GM19395 (cell line): ENCODE data around the gene LGALS14.
A peak's percentile ranks its signal among the peaks of the same experiment; 100 is the strongest.
"Not testable (repeated sequence)": the region's sequence is repeated elsewhere in the genome, so short reads cannot be mapped to it uniquely, and the experiment has no call there.

Experiments
- ATAC-seq: cut with Tn5 transposase; IDR thresholded peaks from one replicate; pipeline ENCODE4 v1.9.1; 2021; ENCODE audit warnings: mild to moderate bottlenecking, moderate library complexity; ENCODE audit not compliant: unreplicated experiment

LGALS14 gene

GRCh38 chr19:39704181-39705044 is at the start of gene LGALS14:
LGALS14 (plus strand) TSS chr19:39704481; CDS start chr19:39704529, 48 bp downstream.
- no peak for ATAC-seq

GRCh38 chr19:39655613-39656012 is 48.7 kb upstream of the LGALS14 start, which contains the start of gene LGALS16:
LGALS16 (plus strand) TSS chr19:39655913; CDS start chr19:39655962, 49 bp downstream.
- no peak for ATAC-seq

GRCh38 chr19:39659791-39660190 is 44.5 kb upstream of the LGALS14 start:
- no peak for ATAC-seq

- ATAC-seq, result no peak
These were observed 43.6 kb upstream of the LGALS14 start for GRCh38 chr19:39660661-39661060.

DNA sequence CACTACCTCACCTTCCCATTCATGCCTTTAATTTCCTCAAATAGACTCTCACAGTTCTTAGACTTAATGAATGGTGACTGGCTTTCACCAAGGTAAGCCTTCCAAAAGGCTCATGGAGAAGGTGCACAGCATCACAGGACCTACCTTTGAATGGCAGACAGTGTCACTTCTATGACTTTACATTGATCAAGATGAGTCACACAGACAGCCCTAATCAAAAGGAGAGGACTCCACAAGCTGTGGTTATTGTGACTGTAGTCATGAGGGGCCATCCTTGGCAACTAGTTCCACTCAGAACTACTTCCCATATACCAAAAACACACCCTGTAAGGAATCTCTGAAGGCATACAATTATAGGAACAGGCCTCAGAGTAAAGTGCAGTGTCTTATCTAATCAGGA is 42.7 kb upstream of the LGALS14 start:
- ATAC-seq, result no peak

GRCh38 chr19:39669860-39670259 is 34.4 kb upstream of the LGALS14 start:
- ATAC-seq, result not testable (repeated sequence)

GRCh38 chr19:39670998-39671397 is 33.3 kb upstream of the LGALS14 start:
- ATAC-seq, result no peak

DNA sequence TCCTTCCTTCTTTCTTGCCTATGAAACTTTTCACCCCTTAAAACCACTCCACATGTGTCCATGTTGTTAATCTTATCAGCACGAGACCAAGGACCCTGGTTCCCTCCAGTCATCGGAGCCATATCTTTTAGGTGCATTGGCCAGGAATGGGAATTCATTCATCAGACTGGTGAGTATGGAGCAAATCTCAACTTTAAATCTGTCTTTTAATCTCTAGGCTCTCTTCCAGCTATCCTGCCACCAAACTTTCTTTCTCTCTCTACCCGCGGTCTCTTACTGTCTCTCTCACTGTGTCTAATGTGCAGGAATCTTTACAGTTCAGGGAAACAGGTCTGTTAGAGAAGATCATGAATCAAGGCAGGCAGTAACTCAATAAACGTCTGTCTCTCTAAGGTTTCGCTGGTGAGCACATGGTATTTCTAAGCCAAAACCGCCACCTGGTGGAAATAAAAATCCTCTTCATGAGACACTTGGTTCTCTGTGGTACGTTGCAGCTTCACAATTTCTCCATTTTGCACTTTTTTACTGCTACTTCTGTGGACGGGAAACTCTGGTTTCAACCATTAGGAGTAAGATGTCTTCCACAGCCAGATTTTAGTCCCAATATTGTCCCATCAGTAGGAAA is 32.4 kb upstream of the LGALS14 start:
- no peak for ATAC-seq

DNA sequence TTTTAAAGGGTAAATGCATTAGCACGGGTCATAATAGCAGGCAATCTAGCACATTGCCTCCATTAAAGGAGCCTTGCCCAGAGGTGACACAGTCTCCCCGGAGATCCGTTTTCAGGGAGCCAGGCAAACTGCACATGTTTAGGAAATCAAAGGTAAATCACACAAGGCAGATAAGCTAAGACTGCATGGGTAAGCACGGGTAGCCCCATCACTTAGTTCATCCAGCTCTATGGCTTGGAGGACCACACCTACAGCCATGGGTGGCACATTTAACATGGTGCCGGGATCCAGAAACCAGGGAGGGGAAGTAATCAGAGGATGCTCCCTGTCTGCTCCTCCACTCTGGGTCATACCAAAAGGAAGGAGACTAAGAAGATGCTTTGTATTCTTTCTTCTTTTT is 31.8 kb upstream of the LGALS14 start:
- ATAC-seq, result no peak

- not testable (repeated sequence) for ATAC-seq
These were observed 30.4 kb upstream of the LGALS14 start for GRCh38 chr19:39673862-39674261.

GRCh38 chr19:39676004-39676403 is 28.3 kb upstream of the LGALS14 start:
- ATAC-seq, result no peak

GRCh38 chr19:39677961-39678889 is 26.1 kb upstream of the LGALS14 start:
- ATAC-seq, result no peak

GRCh38 chr19:39679056-39679790 is 25.1 kb upstream of the LGALS14 start:
- peak; percentile 70 for ATAC-seq

DNA sequence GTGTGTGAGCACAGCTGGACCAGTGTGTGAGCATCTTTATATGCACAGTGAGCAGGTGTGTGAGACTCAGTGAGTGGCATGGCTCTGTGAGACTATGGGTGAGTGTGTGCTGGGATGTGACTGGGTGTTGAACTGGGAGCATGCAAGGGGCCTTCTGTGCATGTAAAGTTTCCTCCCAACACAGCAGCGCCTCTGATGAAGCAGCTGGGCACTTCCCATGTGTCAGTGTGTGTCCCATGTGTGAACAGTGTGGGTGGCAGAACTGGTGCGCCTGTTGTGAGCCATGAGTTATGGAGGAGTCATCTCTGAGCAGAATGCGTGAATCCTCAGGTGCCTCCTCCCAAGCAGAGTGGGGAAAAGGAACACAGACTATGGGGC is 24.5 kb upstream of the LGALS14 start:
- peak; percentile 20 for ATAC-seq

GRCh38 chr19:39680593-39680992 is 23.7 kb upstream of the LGALS14 start:
- ATAC-seq, result no peak

DNA sequence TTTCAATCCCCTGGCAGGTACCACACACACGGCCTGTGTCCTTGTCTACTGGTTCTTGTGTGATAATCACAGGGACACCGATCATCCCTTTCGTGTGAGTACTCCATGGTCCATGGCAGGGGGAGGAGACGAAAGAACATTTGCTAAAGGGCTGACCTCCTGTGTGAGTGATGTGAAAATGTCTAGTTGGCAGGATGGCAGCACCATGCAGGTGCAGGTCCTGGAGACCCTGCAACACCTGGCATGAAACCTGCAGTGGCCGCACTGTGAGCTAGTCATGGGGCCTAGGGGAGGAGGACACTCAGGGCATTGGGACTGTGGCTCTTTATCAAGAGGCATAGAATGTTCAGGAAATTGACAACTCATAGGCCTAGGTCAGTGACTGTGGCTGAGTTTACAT is 22.9 kb upstream of the LGALS14 start:
- ATAC-seq, result no peak

DNA sequence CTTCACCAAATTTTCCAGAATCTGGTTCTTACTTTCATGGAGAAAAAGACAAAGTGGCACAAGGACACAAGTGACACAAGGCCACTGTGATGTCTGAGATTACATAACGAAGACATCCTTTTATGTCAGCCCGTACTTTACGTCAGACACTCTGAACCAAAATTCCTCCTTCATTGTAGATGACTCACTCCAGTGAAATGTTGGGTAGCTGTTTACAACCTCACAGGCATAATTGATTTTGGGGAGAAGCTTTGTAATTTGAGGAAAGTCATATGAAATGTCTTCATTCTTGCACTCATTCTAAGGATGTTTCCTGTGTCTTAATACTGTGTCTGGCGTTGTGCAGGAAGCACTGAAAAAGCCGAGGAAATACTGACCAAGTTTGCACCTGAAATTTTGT is 20.0 kb upstream of the LGALS14 start:
- ATAC-seq, result no peak

GRCh38 chr19:39686739-39687138 is 17.5 kb upstream of the LGALS14 start:
- ATAC-seq, result no peak

GRCh38 chr19:39688637-39689036 is 15.6 kb upstream of the LGALS14 start:
- not testable (repeated sequence) for ATAC-seq

DNA sequence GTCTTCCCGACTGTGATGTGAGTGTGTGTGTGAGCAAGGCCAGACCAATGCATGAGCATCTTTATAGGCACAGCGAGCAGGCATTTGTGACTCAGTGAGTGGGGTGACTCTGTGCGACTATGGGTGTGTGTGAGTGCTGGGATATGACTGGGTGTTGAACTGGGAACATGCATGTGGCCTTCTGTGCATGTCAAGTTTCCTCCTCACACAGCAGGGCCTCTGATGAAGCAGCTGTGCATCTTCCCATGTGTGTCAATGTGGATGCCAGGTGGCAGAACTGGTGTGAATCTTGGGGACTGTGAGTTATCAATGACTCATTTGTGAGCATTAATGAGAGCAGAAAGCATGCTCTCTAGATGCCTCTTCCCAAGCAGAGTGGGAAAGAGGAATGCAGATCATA is 12.1 kb upstream of the LGALS14 start:
- ATAC-seq, result no peak
